Mesodermal cell (in vitro differentiated cells): ENCODE measurements around the gene DAZAP1.
A peak's percentile ranks its signal among the peaks of the same experiment; 100 is the strongest.

Experiments
- H3K27ac ChIP-seq: 2 replicates; pipeline ENCODE4 v1.7.0; 2013; ENCODE audit warnings: mild to moderate bottlenecking, low read depth, low read length, moderate library complexity; ENCODE audit not compliant: severe bottlenecking
- H3K36me3 ChIP-seq: 2 replicates; pipeline ENCODE4 v1.7.1; 2013; ENCODE audit warnings: mild to moderate bottlenecking, low read length, moderate library complexity; ENCODE audit not compliant: control insufficient read depth, insufficient read depth
- H3K4me1 ChIP-seq: one replicate; pipeline ENCODE4 v1.7.1; 2013; ENCODE audit warnings: mild to moderate bottlenecking, low read length; ENCODE audit not compliant: insufficient read depth, control insufficient read depth, poor library complexity, severe bottlenecking
- H3K4me3 ChIP-seq: 2 replicates; pipeline ENCODE4 v1.7.0; 2013; ENCODE audit warnings: low read length, control low read depth, mild to moderate bottlenecking; ENCODE audit not compliant: insufficient read depth, poor library complexity, severe bottlenecking; ENCODE audit errors: extremely low read depth
- H3K9me3 ChIP-seq: 2 replicates; pipeline ENCODE4 v1.7.1; 2013; ENCODE audit warnings: mild to moderate bottlenecking, low read length, moderate library complexity; ENCODE audit not compliant: control insufficient read depth
- WGBS, 2 experiments: methylation state at CpG; one replicate each; pipeline ENCODE4 v1.1.5; 2013; ENCODE audit warnings: missing lambda C conversion rate in 2 of 2; ENCODE audit not compliant: insufficient coverage in 2 of 2; 5-methylcytosine and 5-hydroxymethylcytosine counted together

Gene DAZAP1

DNA sequence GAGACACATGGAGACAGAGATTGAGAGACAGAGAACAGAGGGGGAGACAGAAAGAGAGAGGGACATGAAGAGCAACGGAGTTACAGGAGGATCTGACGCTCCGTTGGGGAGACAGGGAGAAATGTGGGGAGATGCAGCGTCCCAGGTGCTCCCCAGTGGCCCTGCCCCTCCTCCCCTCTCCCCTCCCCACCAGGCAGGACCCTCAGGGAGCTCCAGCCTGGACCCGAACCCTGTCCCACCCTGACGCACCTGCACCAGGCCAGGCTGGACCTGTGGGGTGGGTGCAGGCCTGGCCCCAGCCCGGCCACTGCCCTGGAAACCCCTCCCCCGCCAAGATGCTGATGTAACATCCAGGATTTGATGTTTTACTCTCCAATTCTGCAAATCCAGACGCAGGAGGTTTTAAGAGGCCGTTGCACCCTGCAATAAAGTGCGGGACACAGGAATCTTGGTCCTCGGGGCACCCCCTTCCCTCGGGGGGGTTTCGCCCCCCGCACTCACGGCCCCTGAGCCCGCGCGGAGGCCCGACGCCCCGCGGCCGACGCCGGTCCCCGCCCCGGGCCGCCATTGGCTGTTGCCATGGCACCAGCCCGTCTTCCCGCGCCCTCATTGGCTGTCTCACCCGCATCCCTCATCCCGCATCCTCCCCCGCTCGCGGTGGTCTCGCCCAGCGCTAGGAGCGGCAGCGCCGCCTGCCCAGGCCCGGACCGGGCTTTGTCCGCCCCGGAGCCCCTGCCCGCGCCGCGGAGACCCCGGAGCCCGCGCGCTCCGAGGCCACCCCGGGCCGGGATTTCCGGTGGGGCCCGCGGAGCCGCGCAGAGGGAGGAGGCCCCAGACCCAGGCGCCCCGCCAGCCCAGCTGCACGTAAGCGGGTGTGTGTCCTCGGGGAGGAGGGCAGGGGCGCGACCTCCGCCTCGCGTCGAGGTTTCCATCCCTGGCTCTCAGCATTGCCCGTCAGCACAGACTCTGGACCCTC, 42.4 kb downstream of the DAZAP1 start, which contains the start of gene APC2:
TSS of gene APC2 (plus strand) at position 655 of the 976 bp plus-strand sequence. CDS start 2,881 bp downstream, outside the sequence.
- no peak within 1 kb of the TSS for H3K27ac ChIP-seq
- 9 to 10% methylated on average over 43 to 59 of the region's 74 CpGs for WGBS, 2 experiments

DNA sequence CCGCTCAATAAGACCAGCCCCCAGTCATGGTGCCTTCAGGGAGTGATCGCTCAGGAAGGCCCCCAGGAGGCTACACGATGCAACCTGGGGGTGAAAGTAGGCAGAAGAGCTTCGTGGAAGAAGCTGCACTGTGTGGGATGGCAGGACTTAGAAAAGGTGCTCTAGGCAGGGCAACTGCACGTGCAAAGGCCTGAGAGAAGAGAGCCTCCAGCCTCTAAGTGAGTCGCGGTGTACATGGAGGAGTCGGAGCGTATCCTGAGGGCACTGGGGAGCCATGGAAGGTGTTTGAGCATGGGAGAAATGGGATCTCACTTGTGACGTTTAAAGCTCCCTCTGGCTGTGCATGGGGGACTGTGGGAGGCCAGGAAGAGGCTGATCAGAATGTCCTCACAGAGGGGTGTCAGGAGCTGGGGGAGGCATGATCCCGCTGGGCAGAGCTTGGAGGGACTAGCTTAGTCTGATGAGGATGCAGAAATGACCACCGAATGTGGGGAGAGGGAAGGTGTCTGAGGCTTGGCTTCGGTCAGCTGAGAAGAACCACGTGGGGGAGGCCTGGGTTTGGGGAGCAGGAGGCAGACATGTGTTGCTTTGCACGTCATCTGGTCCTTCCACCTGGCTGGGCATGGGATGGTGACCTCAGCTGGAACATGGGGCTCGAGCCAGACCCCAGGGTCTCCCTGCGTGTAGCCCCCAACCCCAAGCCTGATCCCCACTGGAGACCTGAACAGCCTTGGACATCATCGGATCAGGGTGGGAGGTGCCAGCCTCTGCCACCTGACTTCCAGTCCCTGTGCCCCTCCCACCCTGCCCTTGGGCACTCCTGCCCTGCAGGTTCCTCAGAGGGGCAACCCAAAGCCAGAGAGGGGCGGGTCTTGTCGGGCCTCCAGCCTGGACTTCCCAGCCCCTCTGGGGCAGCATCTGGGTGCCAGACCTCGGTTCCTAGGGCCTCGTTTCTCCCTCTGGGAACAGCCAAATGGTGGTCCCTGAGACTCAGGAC, 43.6 kb downstream of the DAZAP1 start:
- H3K36me3 ChIP-seq, result no peaks in the 10 kb centered on the region
- no peaks in the 10 kb centered on the region for H3K9me3 ChIP-seq
- H3K4me3 ChIP-seq, result no peak overlapping the region
- 58% methylated on average over 21 of the region's 22 CpGs for WGBS, 2 experiments
- H3K27ac ChIP-seq, result no peak overlapping the region
- peaks cover 5% of the 10 kb centered on the region for H3K4me1 ChIP-seq

More for the DNA sequence above, 42.4 kb downstream of the DAZAP1 start, which contains the start of gene APC2:
- H3K36me3 ChIP-seq, result no peaks in the 10 kb centered on the region
- no peaks in the 10 kb centered on the region for H3K9me3 ChIP-seq
- peaks cover 7% of the 10 kb centered on the region for H3K4me1 ChIP-seq
- no peak within 1 kb of the TSS for H3K4me3 ChIP-seq

DNA sequence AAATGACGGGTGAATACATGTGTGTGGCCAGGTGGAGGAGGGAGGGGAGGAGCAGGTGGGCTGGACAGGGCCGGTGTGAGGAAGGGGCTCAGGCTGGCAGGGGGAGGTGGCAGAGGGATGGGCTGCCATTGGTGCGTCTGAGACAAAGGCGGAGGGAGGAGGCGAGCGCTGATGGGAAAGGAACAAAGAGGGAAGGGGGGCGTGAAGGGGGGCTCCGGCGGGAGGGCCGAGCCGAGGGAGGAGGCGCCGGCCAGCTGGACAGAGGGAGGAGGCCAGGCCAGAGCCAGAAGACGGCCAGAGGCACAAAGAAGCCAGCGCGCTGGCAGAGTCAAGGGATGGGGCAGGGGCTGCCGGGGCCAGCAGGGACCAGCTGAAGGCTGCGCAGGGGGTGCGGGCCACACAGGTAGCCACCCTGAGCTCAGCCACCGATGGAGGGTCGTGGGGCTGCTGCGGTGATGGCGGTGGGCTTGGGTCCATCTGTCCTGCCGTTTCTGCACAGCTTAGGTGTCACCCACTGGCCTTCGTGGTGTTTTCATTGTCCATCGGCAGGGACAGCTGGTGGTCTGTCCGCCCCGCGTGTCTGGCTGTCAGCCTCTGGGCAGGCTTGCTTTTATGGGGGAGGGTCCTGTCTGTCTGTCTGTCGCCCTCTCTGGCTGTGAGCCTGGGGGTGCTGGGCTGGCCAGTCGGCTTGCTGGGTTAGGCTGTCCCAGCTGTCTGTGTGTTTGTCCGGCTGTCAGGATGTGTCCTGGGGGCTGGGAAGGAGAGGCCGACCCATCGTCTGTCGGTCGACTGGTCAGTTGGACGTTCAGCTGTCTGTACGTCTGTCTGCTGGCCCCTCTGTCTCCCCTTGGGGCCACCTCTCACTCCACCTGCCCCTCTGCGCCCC, 44.8 kb downstream of the DAZAP1 start:
- H3K36me3 ChIP-seq, result no peaks in the 10 kb centered on the region
- WGBS, 2 experiments, result 35 to 42% methylated on average over 22 to 34 of the region's 39 CpGs
- no peaks in the 10 kb centered on the region for H3K9me3 ChIP-seq
- H3K4me3 ChIP-seq, result no peak overlapping the region
- peaks cover 6% of the 10 kb centered on the region for H3K4me1 ChIP-seq
- H3K27ac ChIP-seq, result peak overlapping the region; percentile 16

DNA sequence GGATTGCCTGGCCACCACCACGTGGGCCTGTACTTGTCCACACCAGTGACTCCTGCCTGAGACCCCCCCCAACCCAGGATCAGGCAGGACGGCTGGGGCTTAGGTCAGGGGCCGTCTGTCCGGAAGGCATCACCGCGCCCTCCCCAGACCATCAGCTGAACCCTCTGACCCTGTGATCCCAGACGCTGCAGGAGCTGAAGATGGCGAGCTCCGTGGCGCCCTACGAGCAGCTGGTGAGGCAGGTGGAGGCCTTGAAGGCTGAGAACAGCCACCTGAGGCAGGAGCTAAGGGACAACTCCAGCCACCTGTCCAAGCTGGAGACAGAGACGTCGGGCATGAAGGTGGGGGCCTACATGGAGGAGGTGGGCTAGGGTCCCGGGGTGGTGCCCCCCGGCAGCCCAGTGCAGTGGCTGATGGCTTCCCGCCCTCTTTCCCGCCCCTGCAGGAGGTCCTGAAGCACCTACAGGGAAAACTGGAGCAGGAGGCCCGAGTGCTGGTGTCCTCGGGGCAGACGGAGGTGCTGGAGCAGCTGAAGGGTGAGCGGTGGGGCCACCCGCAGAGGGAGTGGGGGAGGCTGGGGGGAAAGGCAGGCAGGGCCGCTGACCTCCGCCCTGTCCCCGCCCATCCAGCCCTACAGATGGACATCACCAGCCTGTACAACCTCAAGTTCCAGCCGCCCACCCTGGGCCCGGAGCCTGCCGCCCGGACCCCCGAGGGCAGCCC, 45.6 kb downstream of the DAZAP1 start:
- 67 to 72% methylated on average over 16 to 22 of the region's 30 CpGs for WGBS, 2 experiments
- Histone ChIP-seq H3K4me1 (peaks cover 10% of the 10 kb centered on the region), H3K9me3 (no peaks in the 10 kb centered on the region), H3K36me3 (no peaks in the 10 kb centered on the region), H3K27ac (no peak overlapping the region), H3K4me3 (no peak overlapping the region)

DNA sequence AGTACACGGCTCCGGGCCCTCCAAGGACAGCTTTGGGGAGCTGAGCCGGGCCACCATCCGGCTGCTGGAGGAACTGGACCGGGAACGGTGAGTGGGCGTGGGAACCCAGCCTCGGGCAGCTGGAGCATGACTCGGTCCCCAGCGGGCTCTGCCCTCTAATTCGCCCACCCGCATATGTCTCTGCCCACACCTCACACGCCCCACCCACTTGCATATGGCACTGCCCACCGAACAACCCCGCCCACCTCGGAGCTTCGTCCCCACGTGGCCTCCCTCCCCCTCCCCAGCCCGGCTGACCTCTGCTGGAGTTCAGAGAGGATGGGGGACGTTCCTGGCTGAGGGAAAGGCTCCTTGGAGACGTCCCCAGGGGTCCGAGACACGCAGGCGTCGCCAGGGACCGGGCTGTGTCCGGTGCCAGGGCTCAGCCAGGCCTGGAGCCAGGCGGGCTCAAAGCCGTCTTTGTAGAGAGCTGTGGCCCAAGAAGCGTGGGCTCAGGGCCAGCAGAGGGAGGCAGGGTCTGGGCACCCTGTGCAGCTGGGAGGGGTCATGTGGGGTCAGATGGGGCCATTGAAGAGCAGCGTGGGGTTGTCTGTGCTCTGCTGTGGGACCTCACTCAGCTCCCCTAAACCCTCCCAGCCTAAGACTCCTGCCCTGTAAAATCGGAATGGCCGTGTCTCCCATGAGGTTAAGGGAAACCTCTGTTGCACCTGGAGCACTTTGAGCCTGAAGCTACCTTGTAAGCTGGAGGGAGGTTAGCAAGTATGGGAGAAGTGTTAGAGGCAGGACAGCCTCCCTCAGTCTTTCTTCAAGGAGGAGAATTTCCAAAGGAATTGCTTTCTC, 46.4 kb downstream of the DAZAP1 start:
- peaks cover 10% of the 10 kb centered on the region for H3K4me1 ChIP-seq
- WGBS, 2 experiments, result 39% methylated on average over 22 to 24 of the region's 33 CpGs
- no peak overlapping the region for H3K27ac ChIP-seq
- no peaks in the 10 kb centered on the region for H3K36me3 ChIP-seq
- no peaks in the 10 kb centered on the region for H3K9me3 ChIP-seq
- no peak overlapping the region for H3K4me3 ChIP-seq

DNA sequence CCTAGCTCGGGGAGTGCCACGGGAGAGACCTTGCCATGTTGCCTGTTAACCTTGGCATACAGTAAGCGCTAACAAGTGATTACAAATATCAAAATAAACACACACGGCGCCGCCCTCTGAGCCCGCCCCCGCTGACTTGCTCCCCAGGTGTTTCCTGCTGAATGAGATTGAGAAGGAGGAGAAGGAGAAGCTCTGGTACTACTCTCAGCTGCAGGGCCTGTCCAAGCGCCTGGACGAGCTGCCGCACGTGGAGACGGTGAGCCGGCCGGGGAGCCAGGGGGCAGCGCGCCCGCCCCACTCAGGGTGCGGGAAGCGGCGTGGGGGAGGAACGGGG, 47.6 kb downstream of the DAZAP1 start:
- H3K27ac ChIP-seq, result no peak overlapping the region
- H3K4me1 ChIP-seq, result peaks cover 5% of the 10 kb centered on the region
- H3K4me3 ChIP-seq, result no peak overlapping the region
- H3K36me3 ChIP-seq, result no peaks in the 10 kb centered on the region
- no peaks in the 10 kb centered on the region for H3K9me3 ChIP-seq
- WGBS, 2 experiments, result 49 to 67% methylated on average over 10 to 15 of the region's 22 CpGs

DNA sequence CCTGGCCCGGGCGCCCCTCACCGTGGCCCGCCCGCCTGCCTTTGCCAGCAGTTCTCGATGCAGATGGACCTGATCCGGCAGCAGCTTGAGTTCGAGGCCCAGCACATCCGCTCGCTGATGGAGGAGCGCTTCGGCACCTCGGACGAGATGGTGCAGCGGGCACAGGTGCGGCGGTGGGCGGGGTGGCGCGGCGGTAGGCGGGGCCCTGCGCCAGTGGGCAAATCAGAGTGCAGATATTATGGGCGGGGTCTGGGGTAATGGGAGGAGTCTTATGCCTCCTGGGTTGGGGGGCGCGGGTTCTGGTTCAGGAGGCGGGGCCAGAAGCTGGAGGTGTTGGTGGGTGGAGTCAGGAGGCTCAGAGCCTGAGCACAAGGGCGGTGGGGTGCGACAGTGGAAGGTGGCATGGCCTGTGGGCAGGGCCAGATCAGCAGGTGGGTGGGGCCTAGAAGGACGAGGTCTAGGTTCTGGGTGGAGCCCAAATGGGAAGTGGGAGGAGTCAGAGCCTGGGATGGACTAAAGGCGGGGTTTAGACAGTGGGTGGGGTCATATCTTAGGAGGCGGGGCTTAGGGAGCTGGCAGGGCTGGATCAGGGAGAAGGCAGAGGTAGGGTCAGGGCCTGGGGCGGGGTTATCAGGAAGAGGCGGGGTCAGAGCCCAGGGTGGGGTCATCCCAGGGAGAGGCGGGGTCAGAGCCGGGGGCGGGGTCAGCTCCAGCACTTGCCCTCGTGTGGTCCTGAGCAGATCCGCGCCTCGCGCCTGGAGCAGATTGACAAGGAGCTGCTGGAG, 48.1 kb downstream of the DAZAP1 start:
- Histone ChIP-seq H3K4me1 (peaks cover 5% of the 10 kb centered on the region), H3K27ac (no peak overlapping the region), H3K9me3 (no peaks in the 10 kb centered on the region), H3K4me3 (no peak overlapping the region), H3K36me3 (no peaks in the 10 kb centered on the region)
- 70 to 78% methylated on average over 23 to 37 of the region's 42 CpGs for WGBS, 2 experiments

DNA sequence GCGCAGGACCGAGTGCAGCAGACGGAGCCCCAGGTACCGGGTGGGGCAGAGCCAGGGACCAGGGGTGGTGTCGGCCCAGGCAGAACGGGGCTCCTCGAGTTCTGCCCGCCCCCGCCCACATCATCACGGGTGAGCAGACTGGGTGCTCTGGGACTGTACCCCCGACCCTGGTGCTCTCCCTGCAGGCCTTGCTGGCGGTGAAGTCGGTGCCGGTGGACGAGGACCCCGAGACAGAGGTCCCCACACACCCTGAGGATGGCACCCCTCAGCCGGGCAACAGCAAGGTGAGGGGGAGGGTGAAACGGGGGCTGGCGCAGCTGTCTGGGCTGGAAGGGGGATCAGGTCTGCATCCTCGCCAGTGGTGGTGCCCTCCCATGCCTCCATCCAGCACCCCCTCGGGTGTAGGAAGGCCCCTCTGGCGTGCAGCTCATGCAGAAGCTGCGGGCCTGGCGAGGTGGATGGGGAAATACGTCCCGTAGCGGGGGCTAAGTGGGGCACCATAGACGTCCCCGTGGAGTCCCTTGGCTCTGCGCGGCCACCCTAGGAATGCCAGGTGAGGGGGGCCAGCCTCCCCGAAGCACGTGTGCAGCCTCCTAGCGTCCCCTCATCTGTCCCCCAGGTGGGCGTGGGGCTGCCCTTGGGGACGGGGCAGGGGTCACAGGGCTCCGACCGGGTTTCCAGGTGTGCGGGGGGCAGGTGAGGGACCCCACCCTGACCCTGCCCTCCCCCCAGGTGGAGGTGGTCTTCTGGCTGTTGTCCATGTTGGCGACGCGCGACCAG, 48.9 kb downstream of the DAZAP1 start:
- Histone ChIP-seq H3K27ac (no peak overlapping the region), H3K9me3 (no peaks in the 10 kb centered on the region), H3K4me3 (no peak overlapping the region), H3K4me1 (peaks cover 5% of the 10 kb centered on the region), H3K36me3 (no peaks in the 10 kb centered on the region)
- 88 to 91% methylated on average over 33 to 43 of the region's 43 CpGs for WGBS, 2 experiments
